GM12878 (cell line): ENCODE results near the gene RDH5. TPM values are rescaled to one million over a fixed set of nuclear protein-coding genes. Genes with fewer than 3 reads are reported as not detected.

ENCODE experiments used
- ATAC-seq: fragments of 200-7000 bp; cut with Tn5 transposase; 3 replicates; pipeline ENCODE4 v1.9.1; 2020; ENCODE audit warnings: mild to moderate bottlenecking, moderate library complexity
- BruUV-seq: library from RNA; stranded (reverse); fragments of 400-500 nt; replicated peaks from 2 replicates; lab custom pipeline; 2021; lab: Mats Ljungman, UMichigan
- CTCF ChIA-PET: fragments of 300-600 bp; sonication (Branson Sonifier 250); formaldehyde crosslinking; extraction: SDS; loops from one replicate; lab custom pipeline; 2021; ENCODE audit warnings: inconsistent platforms; lab: Yijun Ruan, JAX
- POLR2A ChIA-PET: fragments of 350-600 bp; formaldehyde crosslinking; extraction: SDS; loops from one replicate; lab custom pipeline; 2021; ENCODE audit warnings: inconsistent platforms; lab: Charles Lee
- RAD21 ChIA-PET: fragments of 300-600 bp; sonication (Branson Sonifier 250); formaldehyde crosslinking; loops from one replicate; lab custom pipeline; 2023; ENCODE audit warnings: antibody characterized with exemption; ENCODE audit not compliant: unreplicated experiment; lab: Charles Lee
- SMC1A ChIA-PET: fragments of 300-600 bp; sonication (Branson Sonifier 250); formaldehyde crosslinking; loops from one replicate; lab custom pipeline; 2023; ENCODE audit not compliant: unreplicated experiment, uncharacterized antibody; lab: Charles Lee
- DNase-seq: peaks from one replicate; pipeline ENCODE4 v3.0.0-alpha.2; 2011; ENCODE audit warnings: low read depth, low spot score
- FAIRE-seq: peaks from 3 replicates; lab custom pipeline; 2011; peaks lifted over from hg19 to GRCh38; lab: Jason Lieb, UNC
- H2AFZ ChIP-seq: 2 replicates; pipeline ENCODE4 v1.6.0; 2011; ENCODE audit warnings: low read depth, low read length, control low read depth; ENCODE audit not compliant: control insufficient read depth
- H3K27ac ChIP-seq: 2 replicates; pipeline ENCODE4 v1.5.1; 2011; ENCODE audit warnings: control low read depth; ENCODE audit not compliant: control insufficient read depth, insufficient read depth
- H3K27me3 ChIP-seq, 2 experiments: replicated peaks in 1 of 2; 2 replicates each; pipeline versions ENCODE4 v1.6.0 to v1.6.1; 2011; ENCODE audit warnings: low read length in 1 of 2; ENCODE audit not compliant: control insufficient read depth in 2 of 2, insufficient read depth in 2 of 2
- H3K36me3 ChIP-seq, 2 experiments: 2 replicates each; pipeline ENCODE4 v1.5.1; 2011; ENCODE audit warnings: low read length in 1 of 2; ENCODE audit not compliant: control insufficient read depth in 2 of 2, insufficient read depth in 2 of 2
- H3K4me1 ChIP-seq: 2 replicates; pipeline ENCODE4 v1.6.1; 2011; ENCODE audit warnings: mild to moderate bottlenecking, low read length, moderate library complexity, mixed read lengths; ENCODE audit not compliant: control insufficient read depth, insufficient read depth
- H3K4me2 ChIP-seq: 2 replicates; pipeline ENCODE4 v1.6.0; 2011; ENCODE audit warnings: control low read depth; ENCODE audit not compliant: control insufficient read depth, insufficient read depth
- H3K4me3 ChIP-seq: fragments of 200-600 bp; sonication (generic); 2 replicates; pipeline ENCODE4 v1.5.1; 2016
- H3K79me2 ChIP-seq: 2 replicates; pipeline ENCODE4 v1.6.0; 2011; ENCODE audit warnings: low read length; ENCODE audit not compliant: control insufficient read depth, insufficient read depth
- H3K9ac ChIP-seq: 2 replicates; pipeline ENCODE4 v1.8.0; 2011; ENCODE audit warnings: low read length, control low read depth, mixed read lengths; ENCODE audit not compliant: control insufficient read depth, insufficient read depth
- H3K9me3 ChIP-seq: replicated peaks from 3 replicates; pipeline ENCODE4 v1.5.1; 2011; ENCODE audit warnings: mild to moderate bottlenecking, low read length; ENCODE audit not compliant: control insufficient read depth, insufficient read depth
- H4K20me1 ChIP-seq: 2 replicates; pipeline ENCODE4 v1.6.0; 2011; ENCODE audit not compliant: control insufficient read depth, insufficient read depth
- ATF2 ChIP-seq: IDR thresholded peaks from 2 replicates; pipeline ENCODE4 v1.6.1; 2012; ENCODE audit warnings: low read length, inconsistent platforms
- CEBPB ChIP-seq, 2 experiments: fragments of 150-350 bp in 1 of 2; IDR thresholded peaks; 2 replicates each; pipeline ENCODE4 v1.6.1; 2012 to 2014; ENCODE audit warnings: low read depth in 2 of 2, low read length in 2 of 2, borderline replicate concordance in 1 of 2, inconsistent platforms in 1 of 2
- CHD4 ChIP-seq: fragments of 200-600 bp; sonication (generic); IDR thresholded peaks from 2 replicates; pipeline ENCODE4 v1.6.1; 2016; ENCODE audit warnings: mild to moderate bottlenecking
- CREB1 ChIP-seq: IDR thresholded peaks from 2 replicates; pipeline ENCODE4 v1.6.1; 2012; ENCODE audit warnings: low read depth, mild to moderate bottlenecking, inconsistent platforms
- MTA2 ChIP-seq: fragments of 450-650 bp; IDR thresholded peaks from 2 replicates; pipeline ENCODE4 v1.6.1; 2016; ENCODE audit warnings: low read depth, mild to moderate bottlenecking, moderate library complexity
- NBN ChIP-seq: fragments of 450-650 bp; IDR thresholded peaks from 2 replicates; pipeline ENCODE4 v1.6.1; 2016
- NFIC ChIP-seq: IDR thresholded peaks from 2 replicates; pipeline ENCODE4 v1.6.1; 2012; ENCODE audit warnings: low read depth, mild to moderate bottlenecking, inconsistent platforms, low read length, moderate library complexity
- POLR2A ChIP-seq: IDR thresholded peaks from 2 replicates; pipeline ENCODE4 v1.6.1; 2011; ENCODE audit warnings: low read depth, mild to moderate bottlenecking, low read length
- RUNX3 ChIP-seq: IDR thresholded peaks from 2 replicates; pipeline ENCODE4 v1.6.1; 2012; ENCODE audit warnings: low read length, inconsistent platforms
- SIN3A ChIP-seq: IDR thresholded peaks from 2 replicates; pipeline ENCODE4 v1.6.1; 2012; ENCODE audit warnings: low read depth, low read length, improper control_type of control experiment
- YBX1 ChIP-seq: fragments of 450-650 bp; IDR thresholded peaks from 2 replicates; pipeline ENCODE4 v1.6.1; 2016; ENCODE audit warnings: antibody characterized with exemption
- ZBED1 ChIP-seq: IDR thresholded peaks from 2 replicates; pipeline ENCODE4 v1.6.1; 2016; ENCODE audit warnings: borderline replicate concordance
- WGBS: methylation state at CpG from one replicate; pipeline ENCODE4 v1.1.6; 2016; ENCODE audit warnings: low lambda C conversion rate; ENCODE audit not compliant: insufficient replicate concordance, insufficient coverage; ENCODE audit errors: missing lambda C conversion rate; 5-methylcytosine and 5-hydroxymethylcytosine counted together
- in situ Hi-C: fragments of 300-500 bp; cut with MboI; formaldehyde crosslinking; loops from 9 replicates; pipeline ENCODE4 v1.14.3; 2018; ENCODE audit warnings: mixed read lengths
- intact Hi-C: fragments of 100-400 bp; cut with micrococcal nuclease; formaldehyde crosslinking; loops from one replicate; pipeline ENCODE4 v1.14.2; 2022; ENCODE audit not compliant: unreplicated experiment
- polyA plus RNA-seq, 11 experiments: library from polyadenylated mRNA; depleted of rRNA in 4 of 11; unstranded in 6 of 11; stranded (reverse) in 5 of 11; fragments of >200 nt; fragmentation: Nextera tagmentation in 4 of 11; fragmentation: Illumina TruSeq in 1 of 11; extraction: Ambion mirVana in 4 of 11; extraction: Trizol in 1 of 11; gene quantifications; 1 replicate in 1 of 11; 2 replicates in 10 of 11; pipeline versions ENCODE4 v1.2.1 to v1.2.3, GENCODE V29; 2011 to 2016; ENCODE audit warnings: inconsistent platforms in 2 of 11, missing spikeins in 2 of 11, low read depth in 1 of 11
- total RNA-seq, 4 experiments: library from RNA; depleted of rRNA in 3 of 4; stranded (reverse); fragments of >200 nt in 3 of 4; fragmentation: Illumina TruSeq in 1 of 4; extraction: Trizol in 1 of 4; gene quantifications; 2 replicates each; pipeline versions ENCODE4 v1.2.1 to v1.2.3, GENCODE V29; 2013 to 2021

RDH5 gene
- total and polyA plus RNA-seq, 10 of the 15 experiments (the other 5 are each of a cell fraction or from before 2014, with no cell fraction given) = 2.6 to 11.6 (median 7.3) TPM

DNA sequence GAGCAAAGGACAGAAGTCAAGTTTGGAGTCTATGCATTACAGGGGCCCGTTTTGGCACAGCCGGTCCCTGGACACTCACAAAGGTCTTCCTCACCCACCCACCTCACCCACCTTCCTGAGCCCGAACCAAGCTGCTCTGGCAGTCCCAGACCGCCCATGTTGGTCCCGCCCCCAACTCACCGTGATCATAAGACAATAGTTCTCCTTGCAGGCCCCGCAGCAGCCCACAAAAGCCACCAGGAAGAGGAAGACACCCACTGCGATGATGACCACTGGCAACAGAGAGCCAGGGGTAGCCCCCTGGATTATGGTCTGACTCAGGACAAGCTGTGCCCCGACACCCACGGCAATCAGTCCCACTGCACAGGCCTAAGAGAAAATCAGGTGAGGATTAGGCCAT lies 6.8 kb downstream of the RDH5 start:
- H3K79me2 ChIP-seq = peaks cover 11% of the 10 kb centered on the region
- DNase-seq (no peak), FAIRE-seq (no peak), ATAC-seq (no peak)
- no peaks in the 10 kb centered on the region for H4K20me1 ChIP-seq
- in situ Hi-C loops (no loop called here), intact Hi-C loops (no loop called here)
- no TSS peak for BruUV-seq
- H3K9ac ChIP-seq = peak overlapping the region; percentile 67; the same call in 1 of the 2 replicates
- SMC1A ChIA-PET = interaction anchor here (0.7 kb wide), 1 partner anchor 12 kb away, joined by 4 read pairs; no protein-coding TSS in a partner anchor
- H2AFZ ChIP-seq = no peak overlapping the region
- H3K27me3 ChIP-seq = no peaks in the 10 kb centered on the region
- POLR2A ChIA-PET = interaction anchor here (0.6 to 4.5 kb wide), 4 partner anchors 10 to 378 kb away, joined by 3 to 39 read pairs (median 4); partner anchors contain the start of genes BLOC1S1, PA2G4 and RAB5B
- H3K36me3 ChIP-seq = peaks cover 5 to 7% of the 10 kb centered on the region in 2 experiments; a peak in 3 of 4 replicates
- RAD21 ChIA-PET = interaction anchor here (4.4 kb wide), 1 partner anchor 11 kb away, joined by 58 read pairs; no protein-coding TSS in a partner anchor
- 57% methylated on average over 10 of the region's 10 CpGs for WGBS
- peak overlapping the region; percentile 46 for H3K4me2 ChIP-seq
- peaks cover 16% of the 10 kb centered on the region for H3K4me1 ChIP-seq
- H3K4me3 ChIP-seq = peak overlapping the region; percentile 76
- CTCF ChIA-PET = interaction anchor here (0.8 to 1.6 kb wide), 2 partner anchors 10 to 11 kb away, joined by 3 to 8 read pairs; partner anchors contain the start of gene BLOC1S1
- no peaks in the 10 kb centered on the region for H3K9me3 ChIP-seq
- TF ChIP-seq ZBED1 (no peak), NBN (no peak), CEBPB (IDR thresholded peaks at IDR 0.05; ENCODE audit: borderline replicate concordance in 1 of 2, low read depth in 2 of 2, low read length in 2 of 2) (no peak), POLR2A (peak; percentile 32; the same call in 1 of the 2 replicates)
- TF ChIP-seq, all 136 proteins: peak for 1
- H3K27ac ChIP-seq = no peak overlapping the region

DNA sequence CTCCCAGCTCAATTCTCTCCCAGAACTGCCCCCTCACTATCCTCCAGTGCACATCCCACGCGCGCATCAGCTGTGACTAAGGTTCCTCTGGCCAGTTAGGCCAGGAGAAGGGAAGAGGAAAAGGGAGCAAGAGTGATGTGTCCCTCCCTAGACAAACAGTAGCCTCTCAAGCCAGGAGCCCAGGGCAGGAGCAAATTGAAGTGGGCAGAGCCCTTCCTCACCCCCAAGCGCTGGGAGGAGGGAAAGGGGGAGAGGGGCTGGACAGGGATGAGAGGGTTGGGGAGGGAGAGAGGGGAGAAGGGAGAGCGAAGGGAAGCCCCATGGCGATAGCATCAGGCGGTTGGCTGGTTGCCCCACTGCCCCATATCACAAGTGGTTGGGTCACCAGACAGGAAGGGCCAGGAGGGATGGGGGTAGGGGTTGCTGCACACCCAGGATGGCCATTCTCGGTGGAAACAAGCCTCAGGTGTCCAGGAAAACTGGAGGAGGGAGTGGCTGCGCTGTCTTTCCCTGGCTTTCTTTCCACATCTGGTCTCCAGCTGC lies 7.5 kb downstream of the RDH5 start:
- intact Hi-C loops = no loop called here
- TF ChIP-seq NFIC (no peak), RUNX3 (no peak), CREB1 (0 out of 2 replicates have a peak, but pooled peaks have one; percentile 1), ATF2 (no peak), MTA2 (0 out of 2 replicates have a peak, but pooled peaks have one; percentile 14), CEBPB (IDR thresholded peaks at IDR 0.05; ENCODE audit: borderline replicate concordance in 1 of 2, low read depth in 2 of 2, low read length in 2 of 2) (no peak), YBX1 (no peak), CHD4 (no peak), SIN3A (no peak)

More for the DNA sequence above, 7.5 kb downstream of the RDH5 start:
- 67% methylated on average over 9 of the region's 9 CpGs for WGBS
- SMC1A ChIA-PET = interaction anchor here (0.7 kb wide), 1 partner anchor 11 kb away, joined by 4 read pairs; no protein-coding TSS in a partner anchor
- H3K79me2 ChIP-seq = peaks cover 11% of the 10 kb centered on the region
- RAD21 ChIA-PET = interaction anchor here (4.4 kb wide), 1 partner anchor 10 kb away, joined by 58 read pairs; no protein-coding TSS in a partner anchor
- CTCF ChIA-PET = interaction anchor here (0.8 to 1.6 kb wide), 2 partner anchors 10 to 12 kb away, joined by 3 to 8 read pairs; partner anchors contain the start of gene BLOC1S1
- FAIRE-seq = peak; percentile 13
- H3K4me2 ChIP-seq = peak overlapping the region; percentile 46
- H2AFZ ChIP-seq = no peak overlapping the region
- H3K27ac ChIP-seq = peak overlapping the region; percentile 35
- no peak for ATAC-seq
- peaks cover 5 to 7% of the 10 kb centered on the region in 2 experiments; a peak in 3 of 4 replicates for H3K36me3 ChIP-seq
- H3K4me1 ChIP-seq = peaks cover 14% of the 10 kb centered on the region
- in situ Hi-C loops = no loop called here
- peak overlapping the region; percentile 67 for H3K9ac ChIP-seq
- no peak for DNase-seq
- peak overlapping the region; percentile 76 for H3K4me3 ChIP-seq
- no TSS peak for BruUV-seq
- no peaks in the 10 kb centered on the region for H3K9me3 ChIP-seq
- H3K27me3 ChIP-seq = no peaks in the 10 kb centered on the region
- H4K20me1 ChIP-seq = no peaks in the 10 kb centered on the region
- POLR2A ChIA-PET = interaction anchor here (0.8 to 4.5 kb wide), 3 partner anchors 11 to 246 kb away, joined by 3 to 39 read pairs (median 4); partner anchors contain the start of genes BLOC1S1 and RAB5B
